Caki2 (cell line): ENCODE results near the gene AKAP14. TPM values are rescaled to one million over a fixed set of nuclear protein-coding genes. Genes with fewer than 3 reads are reported as not detected.
"Not testable (repeated sequence)": the region's sequence is repeated elsewhere in the genome, so short reads cannot be mapped to it uniquely, and the experiment has no call there.

ENCODE experiments used
- DNase-seq: peaks from one replicate; pipeline ENCODE4 v3.0.0-alpha.2; 2015; ENCODE audit warnings: low read depth
- in situ Hi-C: cut with HindIII; loops from 2 replicates; pipeline ENCODE4 v1.10.0; 2016; ENCODE audit warnings: low sequenced_read_pairs, low pct_unique_long_range_greater_than_20kb, mixed read lengths
- total RNA-seq: library from RNA; depleted of rRNA; stranded (reverse); fragments of >200 nt; shearing (Covaris generic); gene quantifications from 2 replicates; pipeline ENCODE4 v1.2.3, GENCODE V29; 2014; ENCODE audit warnings: low replicate concordance

Gene AKAP14
- total RNA-seq, 1 experiment from 2014 or later = 0.14 TPM

DNA sequence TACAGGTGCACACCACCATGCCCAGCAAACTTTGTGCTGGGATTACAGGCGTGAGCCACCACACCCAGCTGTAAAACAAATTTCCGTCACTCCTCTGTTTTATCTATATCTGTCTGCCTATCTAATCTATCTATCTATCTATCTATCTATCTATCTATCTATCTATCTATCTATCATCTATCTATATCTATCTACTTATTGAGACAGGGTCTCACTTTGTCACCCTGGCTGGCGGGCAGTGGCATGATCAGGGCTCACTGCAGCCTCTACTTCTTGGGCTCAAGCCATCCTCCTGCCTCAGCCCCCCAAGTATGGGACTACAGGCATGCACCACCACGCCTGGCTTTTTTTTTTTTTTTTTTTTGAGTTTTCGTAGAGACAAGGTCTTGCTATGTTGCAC lies 20.6 kb downstream of the AKAP14 start:
- no peak for DNase-seq
- in situ Hi-C loops = no loop called here

GRCh38 chrX:119917877-119918276 lies 22.2 kb downstream of the AKAP14 start:
- DNase-seq = no peak
- in situ Hi-C loops = no loop called here

DNA sequence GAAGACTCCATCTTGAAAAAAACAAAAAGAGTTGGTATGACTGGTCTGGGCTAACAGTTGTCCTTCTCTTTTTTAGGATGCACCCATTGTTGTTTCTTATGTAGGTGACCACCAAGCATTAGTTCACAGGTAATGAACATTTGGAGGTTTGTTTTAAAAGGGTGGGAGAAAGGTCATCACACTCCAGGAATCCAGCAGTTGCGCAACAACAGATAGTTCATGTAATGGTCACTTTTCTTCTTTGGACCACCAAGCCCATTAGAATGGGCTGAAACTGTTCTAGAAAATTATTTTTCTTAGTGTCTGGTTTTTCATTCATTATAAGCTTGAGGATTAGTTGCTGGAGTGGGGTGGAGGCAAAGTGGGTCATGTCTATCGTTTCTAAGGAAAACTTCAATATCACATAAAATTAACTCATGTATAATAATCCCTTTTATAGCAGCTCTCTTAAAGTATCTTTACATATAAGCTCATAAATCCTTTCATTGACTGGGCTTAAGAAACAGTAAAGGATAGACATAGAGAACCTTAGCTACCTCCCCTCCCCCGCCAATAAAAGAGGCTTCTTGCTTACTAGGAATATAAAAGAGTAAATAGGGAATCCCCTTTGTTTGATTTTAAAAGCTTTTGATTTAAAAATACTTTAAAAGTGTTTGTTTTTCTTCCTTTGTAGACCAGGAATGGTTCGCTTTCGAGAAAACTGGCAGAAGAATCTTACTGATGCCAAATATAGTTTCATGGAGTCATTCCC lies 24.3 kb downstream of the AKAP14 start:
- in situ Hi-C loops = no loop called here
- DNase-seq = no peak

DNA sequence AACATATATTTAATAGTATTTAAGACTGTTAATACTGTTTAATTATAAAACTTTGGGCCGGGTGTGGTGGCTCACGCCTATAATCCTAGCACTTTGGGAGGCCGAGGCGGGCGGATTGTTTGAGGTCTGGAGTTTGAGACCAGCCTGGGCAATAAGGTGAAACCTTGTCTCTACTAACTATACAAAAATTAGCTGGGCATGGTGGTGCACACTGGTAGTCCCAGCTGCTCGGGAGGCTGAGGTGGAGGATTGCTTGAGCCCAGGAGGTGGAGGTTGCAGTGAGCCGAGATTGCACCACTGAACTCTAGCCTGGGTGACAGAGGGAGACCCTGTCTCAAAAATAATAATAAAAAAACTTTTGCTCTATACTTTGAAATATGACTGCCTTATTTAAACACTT lies 26.7 kb downstream of the AKAP14 start:
- DNase-seq, in situ Hi-C loops: not testable (repeated sequence)

- in situ Hi-C loops = no loop called here
- DNase-seq = no peak
Measured at GRCh38 chrX:119935215-119935874, 39.7 kb downstream of the AKAP14 start.

DNA sequence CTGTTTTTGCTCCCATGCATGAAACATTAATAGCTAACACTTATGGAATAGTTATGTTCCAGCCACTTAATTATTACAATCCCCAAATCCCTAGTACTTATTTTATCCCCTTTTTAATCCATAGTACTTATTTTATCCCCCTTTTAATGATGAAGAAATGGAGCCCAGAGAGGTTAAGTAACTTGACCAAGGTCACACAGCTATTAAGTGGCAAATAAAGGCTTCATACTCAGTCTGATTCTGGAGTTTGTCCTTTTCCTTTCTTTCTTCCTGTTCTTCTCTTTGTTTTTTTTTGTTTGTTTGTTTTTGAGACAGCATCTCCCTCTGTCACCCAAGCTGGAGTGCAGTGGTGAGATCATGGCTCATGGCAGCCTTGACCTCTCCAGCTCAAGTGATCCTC lies 45.6 kb downstream of the AKAP14 start:
- DNase-seq = no peak
- in situ Hi-C loops = no loop called here

- in situ Hi-C loops = no loop called here
- DNase-seq = no peak
Measured at GRCh38 chrX:119942173-119942819, 46.6 kb downstream of the AKAP14 start.

GRCh38 chrX:119942831-119943184 lies 47.1 kb downstream of the AKAP14 start:
- in situ Hi-C loops = no loop called here

GRCh38 chrX:119943185-119943988 lies 47.7 kb downstream of the AKAP14 start, which contains the start of gene NKAP:
Gene NKAP, minus strand, starts transcription at chrX:119943751. Its CDS starts 146 bp downstream, at chrX:119943605.
- in situ Hi-C loops = no loop called here
- peak; percentile 80 for DNase-seq

More at GRCh38 chrX:119942831-119943184, 47.1 kb downstream of the AKAP14 start:
- DNase-seq = no peak

DNA sequence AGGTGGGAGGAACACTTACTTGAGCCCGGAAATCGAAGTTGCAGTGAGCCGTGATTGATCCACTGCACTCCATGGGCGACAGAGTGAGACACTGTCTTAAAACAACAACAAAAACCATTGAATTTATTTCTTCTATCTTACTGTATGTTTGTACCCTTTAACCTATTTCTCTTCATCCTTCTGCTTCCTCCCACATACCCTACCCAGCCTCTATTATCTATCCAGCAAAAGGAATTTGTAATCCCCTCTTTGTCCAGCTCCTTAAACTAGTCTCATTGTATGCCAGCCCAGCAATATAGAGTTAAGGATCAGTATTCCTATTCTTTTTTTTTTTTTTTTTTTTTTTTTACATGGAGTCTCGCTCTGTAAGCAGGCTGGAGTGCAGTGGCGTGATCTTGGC lies 49.8 kb downstream of the AKAP14 start:
- in situ Hi-C loops = no loop called here
- no peak for DNase-seq

DNA sequence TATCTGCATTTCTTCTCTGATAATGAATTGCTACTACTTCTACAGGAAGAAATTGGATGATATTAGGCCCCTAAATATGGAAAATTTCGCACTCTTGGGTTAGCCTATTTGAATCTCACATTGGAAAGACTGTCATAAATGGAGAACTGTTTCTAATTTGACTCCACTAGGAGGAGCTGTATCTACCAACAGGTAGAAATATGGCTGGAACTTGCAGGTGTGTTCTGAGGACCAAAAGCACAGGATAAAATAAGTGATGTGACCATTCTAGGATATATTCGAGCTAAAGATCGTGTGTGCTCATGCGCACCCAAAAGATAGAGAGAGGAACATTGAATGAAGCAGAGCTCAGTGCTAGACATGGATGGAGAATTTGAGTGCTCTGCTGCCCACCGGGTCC lies 52.7 kb downstream of the AKAP14 start:
- no peak for DNase-seq
- in situ Hi-C loops = no loop called here

GRCh38 chrX:119954374-119954773 lies 58.7 kb downstream of the AKAP14 start:
- DNase-seq = no peak
- in situ Hi-C loops = no loop called here

DNA sequence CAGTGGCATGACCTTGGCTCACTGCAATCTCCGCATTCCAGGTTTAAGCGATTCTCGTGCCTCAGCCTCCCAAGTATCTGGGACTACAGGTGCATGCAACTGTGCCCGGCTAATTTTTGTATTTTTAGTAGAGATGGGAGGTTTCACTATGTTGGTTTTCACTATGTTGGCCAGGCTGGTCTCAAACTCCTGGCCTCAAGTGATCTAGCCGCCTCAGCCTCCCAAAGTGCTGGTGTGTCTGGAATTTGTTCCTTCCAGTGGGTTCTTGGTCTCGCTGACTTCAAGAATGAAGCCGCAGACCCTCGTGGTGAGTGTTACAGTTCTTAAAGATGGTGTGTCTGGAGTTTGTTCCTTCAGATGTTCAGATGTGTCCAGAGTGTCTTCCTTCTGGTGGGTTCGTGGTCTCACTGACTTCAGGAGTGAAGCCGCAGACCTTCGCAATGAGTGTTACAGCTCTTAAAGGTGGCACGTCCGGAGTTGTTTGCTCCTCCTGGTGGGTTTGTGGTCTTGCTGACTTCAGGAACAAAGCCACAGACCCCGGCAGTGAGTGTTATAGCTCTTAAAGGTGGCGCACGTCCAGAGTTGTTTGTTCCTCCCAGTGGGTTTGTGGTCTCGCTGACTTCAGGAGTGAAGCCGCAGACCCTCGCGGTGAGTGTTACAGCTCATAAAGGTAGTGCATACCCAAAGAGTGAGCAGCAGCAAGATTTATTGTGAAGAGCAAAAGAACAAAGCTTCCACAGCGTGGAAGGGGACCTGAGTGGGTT lies 60.3 kb downstream of the AKAP14 start:
- DNase-seq, in situ Hi-C loops: not testable (repeated sequence)

GRCh38 chrX:119960625-119961024 lies 64.9 kb downstream of the AKAP14 start:
- in situ Hi-C loops = no loop called here
- DNase-seq = no peak

- DNase-seq, in situ Hi-C loops: not testable (repeated sequence)
Measured at GRCh38 chrX:119966837-119967236, 71.1 kb downstream of the AKAP14 start.
